ENCODE measurements around the gene BRK1. TPM values are rescaled to one million over a fixed set of nuclear protein-coding genes. Genes with fewer than 3 reads are reported as not detected.
"Not testable (repeated sequence)": the region's sequence is repeated elsewhere in the genome, so short reads cannot be mapped to it uniquely, and the experiment has no call there.

The BRK1 gene
- total and polyA plus RNA-seq, 9 of the 15 experiments (the other 6 are each of a cell fraction or from before 2014, with no cell fraction given) = 105 to 634 (median 250) TPM

DNA sequence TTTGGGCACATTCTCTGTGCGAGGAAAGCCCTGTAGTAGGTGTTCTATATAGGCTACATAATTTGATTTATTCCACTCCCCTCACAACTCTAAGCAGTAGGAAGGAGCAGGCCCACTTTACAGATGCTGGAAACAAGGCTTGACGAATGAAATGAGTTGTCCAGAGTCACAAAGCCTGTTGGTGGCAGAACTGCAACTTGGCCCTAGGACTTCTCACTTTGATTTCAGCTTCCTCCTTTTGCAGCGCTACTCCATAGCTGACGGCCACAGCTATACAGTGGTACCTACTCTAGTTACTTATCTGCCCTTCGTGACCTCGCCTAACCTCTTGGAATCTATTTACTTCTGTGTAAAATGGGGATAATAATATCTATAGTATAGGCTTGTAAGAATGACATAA is 46.7 kb downstream of the BRK1 start:
- peaks cover 0 to 17% of the 10 kb centered on the region in 2 experiments; a peak in 3 of 5 replicates for H3K4me1 ChIP-seq (replicated peaks in 1 of 2; ENCODE audit: control insufficient read depth in 2 of 2, insufficient read depth in 2 of 2, low read length in 2 of 2)
- no peaks in the 10 kb centered on the region for H3K79me2 ChIP-seq (ENCODE audit: control insufficient read depth, insufficient read depth, low read length)
- TF ChIP-seq FIP1L1 (IDR thresholded peaks at IDR 0.05; ENCODE audit: low read depth, low read length, poor library complexity, severe bottlenecking) (no peak), ADNP (tag; IDR thresholded peaks at IDR 0.05) (0 out of 2 replicates have a peak, but pooled peaks have one; percentile 27), ESRRA (IDR thresholded peaks at IDR 0.05; ENCODE audit: borderline replicate concordance, low read depth) (peak; percentile 66; the same call in 1 of the 2 replicates), STAG1 (CRISPR knock-in tag; IDR thresholded peaks at IDR 0.05; ENCODE audit: borderline replicate concordance) (no peak)
- no peak overlapping the region for H3K4me2 ChIP-seq (ENCODE audit: insufficient read depth, low read length)
- H4K20me1 ChIP-seq (replicated peaks; ENCODE audit: control insufficient read depth, insufficient read depth, low read length) = no peaks in the 10 kb centered on the region
- no peaks in the 10 kb centered on the region for H3K36me3 ChIP-seq (ENCODE audit: control insufficient read depth, insufficient read depth, low read length)
- no peak for DNase-seq (ENCODE audit: extremely low read depth in 1 of 4, low spot score in 3 of 4)
- H3K4me3 ChIP-seq = no peak overlapping the region
- H3K9ac ChIP-seq (ENCODE audit: insufficient read depth in 1 of 2, low read depth in 2 of 2, low read length in 2 of 2) = no peak overlapping the region
- H3K27ac ChIP-seq (ENCODE audit: extremely low read depth, low read depth, low read length) = no peak overlapping the region
- H3K27me3 ChIP-seq (ENCODE audit: control insufficient read depth in 2 of 2, insufficient read depth in 2 of 2, low read length in 2 of 2) = no peaks in the 10 kb centered on the region
- intact Hi-C loops (cut with micrococcal nuclease) = loop anchor here (5.0 kb wide), 2 partner anchors 135 to 160 kb away; partner anchors contain the start of genes FANCD2 and SEC13
- BruUV-seq (replicated peaks) = no TSS peak
- CTCF ChIA-PET (ENCODE audit: low intra/inter-chr PET ratio) = no interaction called here
- no peak for ATAC-seq
- H3K9me3 ChIP-seq (replicated peaks; ENCODE audit: control insufficient read depth, insufficient read depth, low read depth, low read length) = no peaks in the 10 kb centered on the region
- 37% methylated on average over 6 of the region's 6 CpGs for WGBS (ENCODE audit: insufficient coverage, low coverage, missing lambda C conversion rate)
- in situ Hi-C loops (cut with MboI) = no loop called here
- POLR2A ChIA-PET = interaction anchor here (1.2 to 2.3 kb wide), 3 partner anchors 10 to 21 kb away, joined by 6 to 10 read pairs (median 9); partner anchors contain the start of gene VHL
- H3K9me1 ChIP-seq (ENCODE audit: control insufficient read depth, insufficient read depth, low read length) = no peaks in the 10 kb centered on the region
- no peak for FAIRE-seq
- H2AFZ ChIP-seq (ENCODE audit: low read depth, low read length) = no peak overlapping the region

GRCh38 chr3:10164201-10164545 is 48.7 kb downstream of the BRK1 start:
- H4K20me1 ChIP-seq (replicated peaks; ENCODE audit: control insufficient read depth, insufficient read depth, low read length); FAIRE-seq; in situ Hi-C loops (cut with MboI); BruUV-seq (replicated peaks); H3K36me3 ChIP-seq (ENCODE audit: control insufficient read depth, insufficient read depth, low read length); DNase-seq (ENCODE audit: extremely low read depth in 1 of 4, low spot score in 3 of 4); H3K9me3 ChIP-seq (replicated peaks; ENCODE audit: control insufficient read depth, insufficient read depth, low read depth, low read length); ATAC-seq; H3K9me1 ChIP-seq (ENCODE audit: control insufficient read depth, insufficient read depth, low read length); H3K27me3 ChIP-seq (ENCODE audit: control insufficient read depth in 2 of 2, insufficient read depth in 2 of 2, low read length in 2 of 2); H3K27ac ChIP-seq (ENCODE audit: extremely low read depth, low read depth, low read length); H3K79me2 ChIP-seq (ENCODE audit: control insufficient read depth, insufficient read depth, low read length): not testable (repeated sequence)
- ChIA-PET POLR2A (interaction anchor here (1.0 to 1.5 kb wide), 4 partner anchors 10 to 17 kb away, joined by 4 to 6 read pairs (median 4); no protein-coding TSS in a partner anchor), CTCF (ENCODE audit: low intra/inter-chr PET ratio) (interaction anchor here (0.7 to 1.4 kb wide), 2 partner anchors 61 to 231 kb away, joined by 3 to 4 read pairs; no protein-coding TSS in a partner anchor)
- peak overlapping the region; percentile 71 to 96; a peak in 2 of 4 replicates for H3K9ac ChIP-seq (ENCODE audit: insufficient read depth in 1 of 2, low read depth in 2 of 2, low read length in 2 of 2)
- H2AFZ ChIP-seq (ENCODE audit: low read depth, low read length) = peak overlapping the region; percentile 100
- H3K4me2 ChIP-seq (ENCODE audit: insufficient read depth, low read length) = peak overlapping the region; percentile 98
- peaks cover 0 to 17% of the 10 kb centered on the region in 2 experiments; a peak in 3 of 5 replicates for H3K4me1 ChIP-seq (replicated peaks in 1 of 2; ENCODE audit: control insufficient read depth in 2 of 2, insufficient read depth in 2 of 2, low read length in 2 of 2)
- TF ChIP-seq HDGF (IDR thresholded peaks at IDR 0.05) = peak; percentile 60; the same call in 1 of the 2 replicates
- TF ChIP-seq, protein P1, sequence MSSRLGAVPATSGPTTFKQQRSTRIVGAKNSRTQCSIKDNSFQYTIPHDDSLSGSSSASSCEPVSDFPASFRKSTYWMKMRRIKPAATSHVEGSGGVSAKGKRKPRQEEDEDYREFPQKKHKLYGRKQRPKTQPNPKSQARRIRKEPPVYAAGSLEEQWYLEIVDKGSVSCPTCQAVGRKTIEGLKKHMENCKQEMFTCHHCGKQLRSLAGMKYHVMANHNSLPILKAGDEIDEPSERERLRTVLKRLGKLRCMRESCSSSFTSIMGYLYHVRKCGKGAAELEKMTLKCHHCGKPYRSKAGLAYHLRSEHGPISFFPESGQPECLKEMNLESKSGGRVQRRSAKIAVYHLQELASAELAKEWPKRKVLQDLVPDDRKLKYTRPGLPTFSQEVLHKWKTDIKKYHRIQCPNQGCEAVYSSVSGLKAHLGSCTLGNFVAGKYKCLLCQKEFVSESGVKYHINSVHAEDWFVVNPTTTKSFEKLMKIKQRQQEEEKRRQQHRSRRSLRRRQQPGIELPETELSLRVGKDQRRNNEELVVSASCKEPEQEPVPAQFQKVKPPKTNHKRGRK (tag; IDR thresholded peaks at IDR 0.05) = peak; percentile 70
- peak; percentile 11; the same call in 1 of the 2 replicates for TF ChIP-seq ZBTB2 (IDR thresholded peaks at IDR 0.05)
- intact Hi-C loops (cut with micrococcal nuclease) = loop anchor here (2.0 to 5.0 kb wide), 3 partner anchors 61 to 158 kb away; partner anchors contain the start of genes FANCD2 and SEC13
- H3K4me3 ChIP-seq = peak overlapping the region; percentile 69
- 39% methylated on average over 12 of the region's 12 CpGs for WGBS (ENCODE audit: insufficient coverage, low coverage, missing lambda C conversion rate)

Data from K562 (cell line).